HEK293 (cell line): ENCODE measurements around the gene SMIM14.

ENCODE experiments used
- BCL11B ChIP-seq: fragments of 450-650 bp; formaldehyde crosslinking; IDR thresholded peaks from 2 replicates; pipeline ENCODE4 v1.5.1; 2016; ENCODE audit warnings: low read depth, missing biosample characterization, missing genetic modification characterization
- CTCF ChIP-seq: fragments of 450-650 bp; formaldehyde crosslinking; IDR thresholded peaks from 2 replicates; pipeline ENCODE4 v1.5.1; 2016; ENCODE audit warnings: missing biosample characterization, missing genetic modification characterization
- KLF9 ChIP-seq: fragments of 450-650 bp; formaldehyde crosslinking; IDR thresholded peaks from 2 replicates; pipeline ENCODE4 v1.5.1; 2016; ENCODE audit warnings: missing biosample characterization, missing genetic modification characterization, low read depth
- PBX3 ChIP-seq: sonication (generic); formaldehyde crosslinking; IDR thresholded peaks from 2 replicates; pipeline ENCODE4 v1.8.1; 2022; ENCODE audit warnings: mild to moderate bottlenecking, moderate library complexity, missing genetic modification reagents
- SALL2 ChIP-seq: fragments of 450-650 bp; formaldehyde crosslinking; IDR thresholded peaks from 2 replicates; pipeline ENCODE4 v1.5.0; 2017; ENCODE audit warnings: missing biosample characterization, mild to moderate bottlenecking, missing genetic modification characterization, borderline replicate concordance
- SCRT1 ChIP-seq: fragments of 450-650 bp; formaldehyde crosslinking; IDR thresholded peaks from 2 replicates; pipeline ENCODE4 v1.5.1; 2016; ENCODE audit warnings: missing biosample characterization, missing genetic modification characterization, borderline replicate concordance
- SETDB1 ChIP-seq: IDR thresholded peaks from one replicate; pipeline ENCODE4 v1.6.1; 2017; ENCODE audit warnings: mild to moderate bottlenecking, low read length, moderate library complexity, mixed read lengths; ENCODE audit not compliant: insufficient read length
- SP2 ChIP-seq: fragments of 450-650 bp; formaldehyde crosslinking; IDR thresholded peaks from 2 replicates; pipeline ENCODE4 v1.5.1; 2016; ENCODE audit warnings: missing biosample characterization, missing genetic modification characterization
- SP3 ChIP-seq: fragments of 450-650 bp; formaldehyde crosslinking; IDR thresholded peaks from 2 replicates; pipeline ENCODE4 v1.5.1; 2016; ENCODE audit warnings: missing biosample characterization, missing genetic modification characterization
- SP7 ChIP-seq: fragments of 450-650 bp; formaldehyde crosslinking; IDR thresholded peaks from 2 replicates; pipeline ENCODE4 v1.5.1; 2016; ENCODE audit warnings: missing biosample characterization, missing genetic modification characterization
- WT1 ChIP-seq: fragments of 450-650 bp; formaldehyde crosslinking; IDR thresholded peaks from 2 replicates; pipeline ENCODE4 v1.5.1; 2016; ENCODE audit warnings: missing biosample characterization, missing genetic modification characterization
- YY1 ChIP-seq: fragments of 450-650 bp; formaldehyde crosslinking; IDR thresholded peaks from 2 replicates; pipeline ENCODE4 v1.5.1; 2018; ENCODE audit warnings: missing biosample characterization, missing genetic modification characterization
- ZBTB20 ChIP-seq: fragments of 450-650 bp; formaldehyde crosslinking; IDR thresholded peaks from 2 replicates; pipeline ENCODE4 v1.5.1; 2016; ENCODE audit warnings: missing biosample characterization, missing genetic modification characterization
- ZBTB48 ChIP-seq: fragments of 450-650 bp; formaldehyde crosslinking; IDR thresholded peaks from 2 replicates; pipeline ENCODE4 v1.5.1; 2016; ENCODE audit warnings: missing biosample characterization, missing genetic modification characterization
- ZBTB7A ChIP-seq: fragments of 450-650 bp; formaldehyde crosslinking; IDR thresholded peaks from 2 replicates; pipeline ENCODE4 v1.5.1; 2016; ENCODE audit warnings: low read depth, missing biosample characterization, missing genetic modification characterization
- ZFHX2 ChIP-seq: fragments of 450-650 bp; formaldehyde crosslinking; conservative IDR thresholded peaks from 2 replicates; pipeline ENCODE4 v1.5.1; 2016; ENCODE audit warnings: missing biosample characterization, missing genetic modification characterization
- ZFP37 ChIP-seq: fragments of 450-650 bp; formaldehyde crosslinking; IDR thresholded peaks from 2 replicates; pipeline ENCODE4 v1.5.1; 2016; ENCODE audit warnings: missing biosample characterization, missing genetic modification characterization
- ZNF16 ChIP-seq: fragments of 450-650 bp; formaldehyde crosslinking; IDR thresholded peaks from 2 replicates; pipeline ENCODE4 v1.5.1; 2016; ENCODE audit warnings: low read depth, missing biosample characterization, missing genetic modification characterization
- ZNF280D ChIP-seq: fragments of 450-650 bp; formaldehyde crosslinking; IDR thresholded peaks from 2 replicates; pipeline ENCODE4 v1.5.1; 2016; ENCODE audit warnings: missing biosample characterization, missing genetic modification characterization
- ZNF341 ChIP-seq: fragments of 450-650 bp; formaldehyde crosslinking; IDR thresholded peaks from 2 replicates; pipeline ENCODE4; 2016; ENCODE audit warnings: low read depth, missing biosample characterization, missing genetic modification characterization
- ZNF394 ChIP-seq: fragments of 450-650 bp; formaldehyde crosslinking; IDR thresholded peaks from 2 replicates; pipeline ENCODE4 v1.5.1; 2016; ENCODE audit warnings: missing biosample characterization, missing genetic modification characterization, mild to moderate bottlenecking, moderate library complexity, borderline replicate concordance
- ZNF398 ChIP-seq: fragments of 450-650 bp; formaldehyde crosslinking; IDR thresholded peaks from 2 replicates; pipeline ENCODE4 v1.5.1; 2017; ENCODE audit warnings: missing biosample characterization, missing genetic modification characterization
- ZNF423 ChIP-seq: fragments of 450-650 bp; formaldehyde crosslinking; IDR thresholded peaks from 2 replicates; pipeline ENCODE4 v1.5.1; 2016; ENCODE audit warnings: missing biosample characterization, missing genetic modification characterization
- ZNF610 ChIP-seq: fragments of 450-650 bp; formaldehyde crosslinking; IDR thresholded peaks from 2 replicates; pipeline ENCODE4 v1.5.1; 2016; ENCODE audit warnings: missing biosample characterization, missing genetic modification characterization, borderline replicate concordance
- ZNF677 ChIP-seq: fragments of 450-650 bp; IDR thresholded peaks from 2 replicates; pipeline ENCODE4 v1.5.0; 2018; ENCODE audit warnings: missing biosample characterization, mild to moderate bottlenecking, missing genetic modification characterization, moderate library complexity
- ZNF776 ChIP-seq: fragments of 450-650 bp; formaldehyde crosslinking; IDR thresholded peaks from 2 replicates; pipeline ENCODE4 v1.5.0; 2017; ENCODE audit warnings: missing biosample characterization, missing genetic modification characterization, borderline replicate concordance
- TF ChIP-seq, protein P1 (sequence below): fragments of 450-650 bp; formaldehyde crosslinking; IDR thresholded peaks from 2 replicates; pipeline ENCODE4 v1.5.1; 2016; ENCODE audit warnings: missing biosample characterization, missing genetic modification characterization
- TF ChIP-seq, protein P2 (sequence below): fragments of 450-650 bp; formaldehyde crosslinking; IDR thresholded peaks from 2 replicates; pipeline ENCODE4 v1.5.1; 2016; ENCODE audit warnings: missing biosample characterization, missing genetic modification characterization

The SMIM14 gene

DNA sequence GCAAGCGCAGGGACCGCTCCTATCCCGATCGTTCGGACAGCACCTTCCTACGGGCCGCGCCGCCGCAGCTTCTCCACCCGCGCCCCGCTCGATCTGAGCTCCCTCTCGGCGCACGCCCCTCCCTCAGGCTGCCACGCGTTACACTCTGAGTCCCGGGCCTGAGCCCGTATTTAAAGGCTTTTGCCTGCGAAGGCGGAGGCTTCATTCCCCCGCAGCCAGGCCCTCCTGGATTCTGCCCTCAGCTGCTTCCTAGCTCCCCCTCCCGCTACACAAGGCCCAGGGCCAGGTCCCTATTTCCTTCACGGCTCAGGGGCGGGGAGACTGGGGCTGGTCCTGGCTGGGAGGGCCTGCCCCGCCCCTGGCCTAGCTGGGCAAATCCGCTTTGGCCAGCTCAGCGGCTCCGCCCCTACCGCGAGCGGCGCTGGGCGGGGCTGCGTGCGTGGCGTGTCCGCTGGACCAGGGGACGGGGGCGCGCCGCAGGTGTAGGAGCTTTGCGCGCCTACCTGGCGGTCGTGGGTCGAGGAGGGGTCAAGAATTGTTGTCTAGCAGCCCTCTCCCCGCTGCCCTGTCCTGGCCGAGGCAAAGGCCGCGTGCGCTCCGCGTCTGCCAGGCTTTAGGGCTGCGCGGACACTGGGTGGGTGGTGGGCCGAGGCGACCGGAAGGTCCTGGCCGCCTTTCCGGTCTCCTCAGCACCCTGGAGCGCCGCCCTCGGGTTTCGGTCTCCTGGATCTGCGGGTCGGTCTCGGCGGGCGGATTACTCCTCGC, 111.2 kb downstream of the SMIM14 start, which contains the start of gene UGDH (continued):
- TF ChIP-seq, protein P1, sequence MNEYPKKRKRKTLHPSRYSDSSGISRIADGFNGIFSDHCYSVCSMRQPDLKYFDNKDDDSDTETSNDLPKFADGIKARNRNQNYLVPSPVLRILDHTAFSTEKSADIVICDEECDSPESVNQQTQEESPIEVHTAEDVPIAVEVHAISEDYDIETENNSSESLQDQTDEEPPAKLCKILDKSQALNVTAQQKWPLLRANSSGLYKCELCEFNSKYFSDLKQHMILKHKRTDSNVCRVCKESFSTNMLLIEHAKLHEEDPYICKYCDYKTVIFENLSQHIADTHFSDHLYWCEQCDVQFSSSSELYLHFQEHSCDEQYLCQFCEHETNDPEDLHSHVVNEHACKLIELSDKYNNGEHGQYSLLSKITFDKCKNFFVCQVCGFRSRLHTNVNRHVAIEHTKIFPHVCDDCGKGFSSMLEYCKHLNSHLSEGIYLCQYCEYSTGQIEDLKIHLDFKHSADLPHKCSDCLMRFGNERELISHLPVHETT (tag by site-specific recombination): no peak
- TF ChIP-seq ZFP37 (tag by site-specific recombination): peak; percentile 16; the same call in 1 of the 2 replicates
- TF ChIP-seq ZNF341 (tag by site-specific recombination): no peak; the same call in 1 of the 2 replicates
- TF ChIP-seq ZNF16 (tag by site-specific recombination): no peak
- TF ChIP-seq, protein P2, sequence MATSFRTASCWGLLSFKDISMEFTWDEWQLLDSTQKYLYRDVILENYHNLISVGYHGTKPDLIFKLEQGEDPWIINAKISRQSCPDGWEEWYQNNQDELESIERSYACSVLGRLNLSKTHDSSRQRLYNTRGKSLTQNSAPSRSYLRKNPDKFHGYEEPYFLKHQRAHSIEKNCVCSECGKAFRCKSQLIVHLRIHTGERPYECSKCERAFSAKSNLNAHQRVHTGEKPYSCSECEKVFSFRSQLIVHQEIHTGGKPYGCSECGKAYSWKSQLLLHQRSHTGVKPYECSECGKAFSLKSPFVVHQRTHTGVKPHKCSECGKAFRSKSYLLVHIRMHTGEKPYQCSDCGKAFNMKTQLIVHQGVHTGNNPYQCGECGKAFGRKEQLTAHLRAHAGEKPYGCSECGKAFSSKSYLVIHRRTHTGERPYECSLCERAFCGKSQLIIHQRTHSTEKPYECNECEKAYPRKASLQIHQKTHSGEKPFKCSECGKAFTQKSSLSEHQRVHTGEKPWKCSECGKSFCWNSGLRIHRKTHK (tag by site-specific recombination): no peak
- TF ChIP-seq SP7 (tag by site-specific recombination): peak; percentile 56
- TF ChIP-seq BCL11B (tag by site-specific recombination): peak; percentile 81; the same call in 1 of the 2 replicates
- no peak for TF ChIP-seq ZNF280D (tag by site-specific recombination)
- TF ChIP-seq ZNF423 (tag by site-specific recombination): peak; percentile 41; the same call in 1 of the 2 replicates
- no peak for TF ChIP-seq YY1
- TF ChIP-seq ZFHX2 (tag by site-specific recombination): peak; percentile 87
- peak; percentile 68 for TF ChIP-seq KLF9 (tag by site-specific recombination)
- TF ChIP-seq ZNF394 (tag by site-specific recombination): peak; percentile 98
- TF ChIP-seq CTCF (tag by site-specific recombination): no peak; the same call in 1 of the 2 replicates
- TF ChIP-seq ZBTB7A (tag by site-specific recombination): peak; percentile 71; the same call in 1 of the 2 replicates
- TF ChIP-seq SP3: peak; percentile 93
- no peak for TF ChIP-seq SALL2
- no peak for TF ChIP-seq PBX3
- 0 out of 2 replicates have a peak, but pooled peaks have one; percentile 15 for TF ChIP-seq SCRT1
- no peak for TF ChIP-seq SETDB1
- TF ChIP-seq ZNF398: no peak; the same call in 1 of the 2 replicates
- TF ChIP-seq ZNF677: no peak
- peak; percentile 52 for TF ChIP-seq WT1 (tag by site-specific recombination)
- peak; percentile 100 for TF ChIP-seq ZBTB20 (tag by site-specific recombination)
- TF ChIP-seq ZBTB48 (tag by site-specific recombination): 0 out of 2 replicates have a peak, but pooled peaks have one; percentile 15
- TF ChIP-seq ZNF610 (tag by site-specific recombination): peak; percentile 49; the same call in 1 of the 2 replicates
- TF ChIP-seq SP2 (tag by site-specific recombination): peak; percentile 84
- TF ChIP-seq ZNF776: no peak
